ENCODE data around the gene ZNF274. TPM values are rescaled to one million over a fixed set of nuclear protein-coding genes. Genes with fewer than 3 reads are reported as not detected.

ZNF274 gene
- total RNA-seq, 1 donor from 2014 or later = 42.7 TPM

GRCh38 chr19:58153386-58153785, 29.5 kb upstream of the ZNF274 start:
- Mint-ChIP-seq H3K4me1 (ENCODE audit: low read depth, unreplicated experiment) (peaks cover 3% of the 10 kb centered on the region), H3K9me3 (ENCODE audit: unreplicated experiment) (peaks cover 17% of the 10 kb centered on the region), H3K36me3 (ENCODE audit: unreplicated experiment) (peaks cover 23% of the 10 kb centered on the region), H3K27ac (ENCODE audit: unreplicated experiment) (no peak overlapping the region), H3K27me3 (ENCODE audit: unreplicated experiment) (peaks cover 4% of the 10 kb centered on the region), H3K4me3 (ENCODE audit: unreplicated experiment) (no peak overlapping the region)
- DNase-seq = no peak
- no peak for TF ChIP-seq CTCF (IDR thresholded peaks at IDR 0.05; ENCODE audit: partially characterized antibody, unreplicated experiment)

GRCh38 chr19:58154287-58154678, 28.6 kb upstream of the ZNF274 start:
- H3K27me3 Mint-ChIP-seq (ENCODE audit: unreplicated experiment) = peaks cover 4% of the 10 kb centered on the region
- no peak for TF ChIP-seq CTCF (IDR thresholded peaks at IDR 0.05; ENCODE audit: partially characterized antibody, unreplicated experiment)
- H3K27ac Mint-ChIP-seq (ENCODE audit: unreplicated experiment) = peak overlapping the region; percentile 90
- peaks cover 18% of the 10 kb centered on the region for H3K36me3 Mint-ChIP-seq (ENCODE audit: unreplicated experiment)
- peaks cover 3% of the 10 kb centered on the region for H3K4me1 Mint-ChIP-seq (ENCODE audit: low read depth, unreplicated experiment)
- H3K9me3 Mint-ChIP-seq (ENCODE audit: unreplicated experiment) = peaks cover 18% of the 10 kb centered on the region
- peak overlapping the region; percentile 87 for H3K4me3 Mint-ChIP-seq (ENCODE audit: unreplicated experiment)
- DNase-seq = peak; percentile 21

GRCh38 chr19:58154679-58155648, 27.9 kb upstream of the ZNF274 start:
- H3K36me3 Mint-ChIP-seq (ENCODE audit: unreplicated experiment) = peaks cover 11% of the 10 kb centered on the region
- no peaks in the 10 kb centered on the region for H3K4me1 Mint-ChIP-seq (ENCODE audit: low read depth, unreplicated experiment)
- peak overlapping the region; percentile 87 for H3K4me3 Mint-ChIP-seq (ENCODE audit: unreplicated experiment)
- H3K27ac Mint-ChIP-seq (ENCODE audit: unreplicated experiment) = no peak overlapping the region
- peaks cover 13% of the 10 kb centered on the region for H3K9me3 Mint-ChIP-seq (ENCODE audit: unreplicated experiment)
- peaks cover under 1% of the 10 kb centered on the region for H3K27me3 Mint-ChIP-seq (ENCODE audit: unreplicated experiment)
- DNase-seq = peak; percentile 100
- TF ChIP-seq CTCF (IDR thresholded peaks at IDR 0.05; ENCODE audit: partially characterized antibody, unreplicated experiment) = peak; percentile 98

- no peak for DNase-seq
- Mint-ChIP-seq H3K4me1 (ENCODE audit: low read depth, unreplicated experiment) (no peaks in the 10 kb centered on the region), H3K4me3 (ENCODE audit: unreplicated experiment) (no peak overlapping the region), H3K27ac (ENCODE audit: unreplicated experiment) (no peak overlapping the region), H3K9me3 (ENCODE audit: unreplicated experiment) (peaks cover 10% of the 10 kb centered on the region), H3K36me3 (ENCODE audit: unreplicated experiment) (peaks cover 10% of the 10 kb centered on the region), H3K27me3 (ENCODE audit: unreplicated experiment) (no peaks in the 10 kb centered on the region)
- no peak for TF ChIP-seq CTCF (IDR thresholded peaks at IDR 0.05; ENCODE audit: partially characterized antibody, unreplicated experiment)
These were observed 25.7 kb upstream of the ZNF274 start for GRCh38 chr19:58157045-58157728.

All from glutamatergic neuron (in vitro differentiated cells).